NCI-H2171 treated with DMSO at 0.1 percent for 48 hours (cell line): Measurements from ENCODE around the gene TAF5L.
"Not testable (repeated sequence)": the region's sequence is repeated elsewhere in the genome, so short reads cannot be mapped to it uniquely, and the experiment has no call there.

Experiments
- DNase-seq: peaks from one replicate; lab custom pipeline; 2025; lab: John Stamatoyannopoulos, UW

TAF5L gene

DNA sequence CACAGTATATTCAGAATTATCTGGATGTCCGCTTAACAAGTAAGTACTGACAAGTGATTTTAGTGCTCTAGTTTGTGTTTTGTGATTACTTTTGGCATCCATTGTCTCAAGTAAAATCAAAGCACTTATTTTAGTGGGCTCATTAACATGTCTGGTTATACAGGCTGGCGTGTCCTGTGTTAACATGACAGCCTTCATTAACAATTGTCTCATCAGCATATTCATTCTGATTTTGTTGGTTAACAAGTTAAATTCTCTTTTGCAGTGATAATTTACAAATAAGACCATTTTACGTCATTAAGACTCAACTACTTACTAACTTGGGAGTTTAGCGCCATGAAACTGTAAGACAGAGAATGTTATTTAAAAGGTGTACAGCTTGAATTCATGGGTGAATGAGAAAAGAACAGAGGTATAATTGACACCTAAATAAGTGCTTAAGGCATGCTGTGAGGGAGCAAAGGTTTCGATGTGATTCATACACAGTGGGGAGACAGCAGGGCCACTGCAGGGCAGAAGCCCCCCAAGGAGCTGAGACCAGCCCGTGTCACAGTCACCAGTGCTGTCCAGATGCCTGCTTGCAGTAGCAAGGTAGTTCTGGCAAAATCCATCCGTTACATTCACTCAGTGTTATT is 22.4 kb downstream of the TAF5L start:
- no peak for DNase-seq

DNA sequence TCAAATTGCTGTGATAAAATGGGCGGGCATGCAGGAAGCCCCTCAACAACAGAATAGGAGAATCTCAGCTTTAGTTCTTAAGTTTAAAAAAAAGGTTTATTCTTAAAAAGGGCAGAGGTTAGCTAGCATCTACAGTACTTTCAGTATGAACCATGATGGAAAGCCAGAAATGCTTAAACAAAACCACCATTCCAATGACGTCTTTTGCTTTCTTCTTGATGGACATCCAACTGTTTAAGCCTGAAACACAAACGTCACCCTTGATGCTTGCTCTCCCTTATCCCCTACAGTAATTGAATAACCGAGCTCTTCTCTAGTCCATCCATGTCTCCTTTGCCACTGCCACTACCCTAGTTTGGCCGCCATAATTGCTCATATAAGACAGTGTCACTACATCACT is 25.7 kb downstream of the TAF5L start:
- DNase-seq = no peak

DNA sequence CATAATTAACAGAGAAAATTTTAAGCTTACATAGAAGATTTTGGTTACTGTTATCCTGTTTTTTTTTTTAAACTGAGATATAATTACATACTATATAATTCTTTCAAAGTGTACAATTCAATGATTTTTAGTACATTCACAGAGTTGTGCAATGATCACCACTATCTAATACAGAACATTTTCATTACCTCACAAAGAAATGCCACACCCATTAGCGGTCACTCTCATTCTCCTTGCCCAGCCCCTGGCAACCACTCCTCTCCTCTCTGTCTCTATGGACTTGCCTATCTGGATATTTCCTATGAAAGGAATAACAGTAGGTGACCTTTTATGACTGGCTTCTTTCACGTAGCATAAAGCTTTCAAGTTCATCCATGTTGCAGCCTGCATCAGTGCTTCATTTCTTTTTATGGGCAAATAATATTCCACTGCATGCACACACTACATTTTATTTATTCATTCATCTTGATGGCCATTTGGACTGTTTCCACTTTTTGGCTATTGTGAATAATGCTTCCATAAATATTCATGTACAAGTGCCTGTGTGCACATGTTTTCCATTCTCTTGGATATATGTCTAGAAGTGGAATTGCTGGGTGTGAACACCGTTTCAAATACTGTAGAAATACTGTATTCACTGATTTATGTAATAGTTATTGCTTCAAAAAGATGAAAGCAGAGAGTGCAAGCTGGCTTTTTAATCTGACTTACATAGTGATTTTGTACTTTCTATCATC is 26.5 kb downstream of the TAF5L start:
- DNase-seq = no peak

DNA sequence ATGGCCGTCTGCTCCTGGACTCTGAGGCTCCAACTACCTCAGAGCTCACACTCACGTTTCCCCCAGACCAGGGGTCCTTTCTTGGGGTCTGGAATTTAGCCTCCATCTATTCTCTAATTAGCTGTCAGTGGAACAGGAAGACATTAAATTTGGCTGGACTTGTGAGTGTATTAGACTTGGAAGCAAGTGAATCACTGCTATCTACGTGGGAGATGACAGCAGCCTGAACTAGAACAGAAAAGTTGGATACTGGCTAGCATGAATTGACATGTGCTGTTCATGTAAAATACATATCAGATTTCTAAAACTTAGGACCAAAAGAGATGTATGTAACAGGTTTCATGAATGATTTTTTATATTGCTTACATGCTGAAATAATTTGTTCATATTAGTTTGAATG is 28.0 kb downstream of the TAF5L start:
- DNase-seq = no peak

DNA sequence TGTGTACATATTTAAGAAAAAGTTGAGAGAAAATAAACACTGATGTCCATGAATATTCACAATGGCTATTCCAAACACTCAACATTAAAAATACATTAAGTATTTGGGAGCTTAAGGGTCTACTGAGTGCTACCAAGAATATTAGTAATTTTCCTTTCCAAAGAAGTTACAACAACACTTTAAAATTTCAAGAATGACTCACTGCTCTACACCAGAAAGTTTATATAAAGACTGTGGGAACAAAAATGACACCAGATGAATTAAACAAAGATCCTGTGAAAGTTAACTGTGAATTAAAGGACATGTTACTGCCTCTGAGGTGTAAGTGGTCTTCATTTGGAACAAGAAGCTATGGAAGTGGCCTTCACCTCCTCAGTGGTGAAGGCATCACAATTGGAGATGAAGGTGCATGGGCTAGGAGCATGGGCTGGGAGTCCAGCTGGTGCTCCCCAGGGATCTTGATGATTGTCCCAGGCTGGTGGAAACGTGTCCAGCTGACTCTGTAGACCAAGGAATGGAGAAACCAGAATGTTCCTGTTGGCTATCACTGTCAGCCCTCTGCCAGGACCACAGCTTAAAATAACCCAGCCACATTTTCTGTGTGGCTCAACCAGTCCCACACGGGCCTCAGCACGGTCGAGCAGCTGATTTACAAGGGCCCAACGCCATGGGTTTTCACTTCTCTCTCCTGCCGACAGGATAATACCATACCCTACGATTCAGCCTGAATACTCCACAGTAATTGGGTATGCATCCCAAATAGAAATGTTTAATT is 28.8 kb downstream of the TAF5L start:
- no peak for DNase-seq

DNA sequence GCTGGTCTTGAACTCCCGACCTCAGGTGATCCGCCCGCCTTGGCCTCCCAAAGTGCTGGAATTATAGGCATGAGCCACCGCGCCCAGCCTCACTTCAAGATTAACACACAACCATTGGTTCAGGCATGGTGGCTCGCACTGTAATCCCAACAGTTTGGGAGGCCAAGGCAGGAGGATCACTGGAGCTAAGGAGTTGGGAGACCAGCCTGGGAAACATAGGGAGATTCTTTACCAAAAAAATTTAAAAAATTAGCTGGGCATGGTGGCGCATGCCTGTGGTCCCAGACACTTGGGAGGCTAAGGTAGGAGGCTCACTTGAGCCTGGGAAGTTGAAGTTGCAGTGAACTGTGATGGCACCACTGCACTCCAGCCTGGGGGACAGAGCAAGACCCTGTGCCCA is 30.0 kb downstream of the TAF5L start:
- not testable (repeated sequence) for DNase-seq

DNA sequence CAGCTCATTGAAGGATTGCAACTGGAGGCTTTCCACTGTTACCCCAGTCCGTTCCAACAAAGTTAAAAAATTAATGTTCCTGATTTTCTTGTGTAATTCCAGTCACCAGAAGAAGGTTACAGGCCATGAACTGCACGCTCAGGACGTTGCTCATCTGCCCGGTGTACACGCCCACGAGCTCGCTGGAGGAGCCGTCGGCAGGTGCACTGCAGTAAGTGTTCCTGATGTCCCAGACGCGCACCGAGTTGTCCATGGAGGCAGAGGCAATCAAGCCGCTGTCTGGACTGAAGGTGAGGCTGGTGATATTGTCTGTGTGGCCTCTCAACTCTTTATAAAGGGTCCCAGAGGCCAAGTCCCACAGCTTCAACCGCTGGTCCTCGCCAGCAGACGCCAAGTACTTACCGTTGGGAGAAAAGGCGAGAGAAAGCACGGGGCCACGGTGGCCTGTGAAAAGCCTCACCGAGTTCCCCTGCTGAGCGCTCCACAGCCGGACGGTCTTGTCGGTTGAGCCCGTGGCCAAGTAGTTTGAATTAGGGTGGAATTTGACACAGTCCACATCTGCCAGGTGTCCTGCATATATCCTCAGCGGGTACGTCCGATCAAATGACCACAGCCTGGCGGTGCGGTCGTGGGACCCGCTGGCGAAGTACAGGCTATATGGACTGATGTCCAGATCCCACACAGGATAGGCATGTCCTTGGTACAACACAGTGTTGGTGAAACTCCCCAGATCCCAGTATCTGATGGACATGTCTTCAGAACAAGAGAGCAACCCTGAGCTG is 31.5 kb downstream of the TAF5L start:
- DNase-seq = no peak

DNA sequence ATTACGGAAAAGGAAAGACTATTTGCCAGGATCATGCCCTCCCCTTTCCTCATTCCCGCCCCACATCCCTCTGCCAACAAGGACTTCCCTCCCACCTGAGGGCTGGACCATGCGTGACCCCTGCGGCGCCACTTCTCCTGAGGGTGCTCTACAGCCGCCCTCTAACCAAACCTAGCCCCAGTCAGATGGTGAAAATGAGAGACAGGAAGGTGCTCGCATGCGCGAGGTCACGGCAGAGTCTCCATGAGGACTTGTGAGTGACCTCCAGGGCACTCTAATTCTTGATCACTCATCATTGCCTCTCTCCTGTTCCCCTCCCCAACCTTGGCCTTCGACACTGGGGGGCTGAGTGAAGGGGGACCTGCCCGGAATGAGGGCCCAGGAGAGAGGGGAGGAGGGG is 32.1 kb downstream of the TAF5L start:
- DNase-seq = no peak

DNA sequence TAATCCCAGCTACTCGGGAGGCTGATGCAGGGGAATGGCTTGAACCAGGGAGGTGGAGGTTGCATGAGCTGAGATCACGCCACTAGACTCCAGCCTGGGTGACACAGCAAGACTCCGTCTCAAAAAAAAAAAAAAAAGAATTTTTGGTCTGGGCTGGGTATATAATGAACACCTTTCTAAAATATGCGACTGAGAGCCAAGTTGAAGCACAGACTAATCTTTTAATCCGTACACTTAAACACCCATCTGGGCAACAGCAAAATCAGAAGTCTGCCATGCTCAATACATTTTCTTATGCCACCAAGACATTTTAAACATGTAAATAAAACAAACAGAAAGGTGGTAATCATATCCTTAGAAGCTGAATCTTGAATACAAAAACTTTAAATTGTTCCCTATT is 35.8 kb downstream of the TAF5L start:
- DNase-seq = no peak

DNA sequence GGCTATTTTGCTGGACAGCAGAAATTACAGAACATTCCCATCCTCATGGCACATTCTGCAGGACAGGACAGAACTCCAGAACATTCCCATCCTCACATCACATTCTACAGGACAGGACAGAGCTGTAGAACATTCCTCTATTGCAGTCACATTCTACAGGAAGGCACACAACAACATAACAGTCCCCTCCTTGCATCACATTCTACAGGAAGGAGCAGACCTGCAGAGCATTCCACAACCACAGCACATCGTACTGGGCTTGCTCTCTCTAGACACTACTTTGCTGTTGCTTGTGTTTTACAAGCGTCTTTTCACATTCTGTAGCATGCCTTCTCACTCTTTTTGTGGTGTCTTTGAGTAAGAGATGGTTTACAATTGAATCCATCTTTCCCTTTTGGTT is 40.6 kb downstream of the TAF5L start:
- no peak for DNase-seq

DNA sequence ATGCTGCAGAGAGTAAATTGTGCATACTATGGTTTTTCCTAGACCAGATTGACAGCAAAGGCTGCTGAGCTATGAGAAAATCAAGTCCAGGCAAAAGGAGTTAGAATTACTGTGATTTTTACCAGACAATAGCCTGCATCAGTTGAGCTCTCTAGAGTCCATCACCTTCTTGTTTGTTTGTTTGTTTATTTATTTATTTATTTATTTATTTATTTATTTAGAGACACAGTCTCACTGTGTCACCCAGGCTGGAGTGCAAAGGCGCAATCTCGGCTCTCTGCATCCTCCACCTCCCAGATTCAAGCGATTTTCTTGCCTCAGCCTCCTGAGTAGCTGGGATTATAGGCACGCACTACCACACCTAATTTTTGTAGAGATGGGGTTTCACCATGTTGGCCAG is 43.2 kb downstream of the TAF5L start:
- DNase-seq = no peak

DNA sequence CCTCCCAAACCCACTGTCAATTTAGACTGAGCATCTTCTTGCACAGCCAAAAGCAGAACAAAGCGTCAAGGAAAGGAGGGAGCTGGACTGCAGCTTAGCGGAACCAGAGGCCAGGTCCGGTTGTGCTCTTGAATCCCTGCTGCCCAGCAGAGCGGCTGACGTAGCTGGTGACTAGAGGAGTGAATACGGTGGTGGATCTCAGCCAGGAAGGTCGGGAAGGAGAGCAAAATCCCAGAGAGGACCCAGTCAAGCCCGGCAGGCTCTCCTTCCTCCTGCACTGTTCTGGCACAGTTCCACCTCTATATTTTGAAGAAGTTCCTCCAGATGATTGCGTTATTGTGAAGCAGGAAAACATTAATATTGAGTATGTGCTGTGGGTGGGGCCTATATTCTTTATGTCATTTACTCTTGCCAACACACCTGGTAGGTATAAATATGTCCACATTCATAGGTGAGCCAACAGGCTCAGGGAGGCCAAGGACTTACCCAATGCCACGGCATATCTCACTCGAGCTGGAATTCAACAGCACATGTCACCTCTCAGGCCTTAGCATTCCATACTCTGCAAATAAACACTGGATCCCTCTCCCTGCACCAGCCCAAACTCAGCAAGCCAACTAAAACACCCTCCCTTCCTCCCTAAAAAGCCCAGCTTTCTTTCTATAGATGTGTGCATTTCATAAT is 43.8 kb downstream of the TAF5L start:
- no peak for DNase-seq

DNA sequence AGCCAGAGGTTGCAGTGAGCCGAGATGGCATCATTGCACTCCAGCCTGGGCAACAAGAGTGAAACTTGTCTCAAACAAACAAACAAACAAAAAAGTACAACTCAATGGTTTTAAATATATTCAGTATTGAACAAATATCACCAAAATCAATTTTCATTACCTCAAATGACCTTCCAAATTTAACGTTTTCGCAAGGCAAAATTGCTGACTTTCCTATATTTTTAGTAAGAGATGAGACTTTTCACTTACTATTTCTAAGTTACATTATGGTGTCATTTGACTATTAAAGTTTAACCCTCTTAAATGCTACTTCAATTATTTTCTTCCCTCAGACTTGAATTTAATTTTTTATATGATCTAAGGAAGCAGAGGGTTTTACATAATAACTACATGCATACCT is 44.4 kb downstream of the TAF5L start:
- DNase-seq = no peak

DNA sequence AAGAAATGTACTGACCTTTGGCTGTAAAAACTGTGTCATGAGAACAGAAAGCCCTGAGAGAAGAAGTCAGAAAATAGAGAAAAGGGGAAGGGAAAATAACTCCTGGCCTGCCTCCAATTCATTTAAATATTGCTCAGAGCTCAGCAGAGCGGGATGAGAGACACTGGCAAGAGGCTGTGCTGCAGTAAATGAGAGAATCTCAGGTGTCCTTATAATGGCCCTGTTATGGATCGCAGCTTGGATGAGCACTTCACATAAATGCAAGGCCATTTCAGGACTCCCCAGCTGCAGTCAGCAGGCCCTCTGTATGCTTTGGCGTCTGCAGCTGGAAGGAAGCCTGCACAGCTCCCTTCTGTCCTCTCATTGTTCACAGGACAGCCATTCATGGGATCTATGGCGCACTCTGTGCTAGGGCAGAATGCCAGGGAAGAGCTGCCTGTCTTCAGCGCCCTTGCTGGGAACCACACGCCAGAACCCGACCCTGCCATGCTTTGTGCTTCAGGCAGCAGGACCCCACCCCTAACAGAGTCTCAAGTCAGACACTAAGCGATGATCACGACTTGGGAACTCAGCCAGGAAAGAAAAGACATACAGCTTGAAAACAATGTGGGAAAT is 46.8 kb downstream of the TAF5L start:
- DNase-seq = peak; percentile 87

DNA sequence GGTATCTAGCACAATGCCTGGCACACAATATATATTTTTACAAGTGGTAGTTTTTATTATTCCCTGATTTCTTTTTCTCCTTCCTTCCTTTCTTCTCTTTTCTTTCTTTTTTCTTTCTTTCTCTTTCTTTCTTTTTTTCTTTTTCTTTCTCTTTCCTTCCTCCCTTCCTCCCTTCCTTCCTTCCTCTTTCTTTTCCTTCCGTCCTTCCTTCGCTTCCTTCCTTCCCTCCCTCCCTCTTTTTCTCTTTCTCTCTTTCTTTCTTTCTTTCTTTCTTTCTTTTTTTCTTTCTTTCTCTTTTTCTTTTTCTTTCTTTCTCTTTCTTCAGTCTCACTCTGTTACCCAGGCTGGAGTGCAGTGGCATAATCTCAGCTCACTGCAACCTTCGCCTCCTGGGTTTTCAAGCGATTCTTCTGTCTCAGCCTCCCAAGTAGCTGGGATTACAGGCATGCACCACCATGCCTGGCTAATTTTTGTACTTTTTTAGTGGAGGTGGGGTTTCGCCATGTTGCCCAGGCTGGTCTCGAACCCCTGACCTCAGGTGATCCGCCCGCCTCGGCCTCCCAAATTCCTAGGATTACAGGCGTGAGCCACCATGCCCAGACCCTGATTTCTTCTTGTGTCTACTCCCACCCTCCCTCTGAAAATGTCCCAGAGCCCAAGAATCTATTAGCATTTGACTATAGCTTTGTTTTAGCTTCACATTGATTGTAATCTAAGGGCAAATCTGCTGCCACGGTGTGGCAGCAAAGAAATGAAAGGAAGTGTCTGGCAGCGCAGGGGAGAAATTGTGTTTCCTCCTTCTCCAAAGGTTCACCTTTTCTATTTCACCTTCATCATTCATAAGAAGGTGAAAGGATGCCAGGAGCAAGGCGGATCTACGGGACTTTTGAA is 47.5 kb downstream of the TAF5L start:
- no peak for DNase-seq

DNA sequence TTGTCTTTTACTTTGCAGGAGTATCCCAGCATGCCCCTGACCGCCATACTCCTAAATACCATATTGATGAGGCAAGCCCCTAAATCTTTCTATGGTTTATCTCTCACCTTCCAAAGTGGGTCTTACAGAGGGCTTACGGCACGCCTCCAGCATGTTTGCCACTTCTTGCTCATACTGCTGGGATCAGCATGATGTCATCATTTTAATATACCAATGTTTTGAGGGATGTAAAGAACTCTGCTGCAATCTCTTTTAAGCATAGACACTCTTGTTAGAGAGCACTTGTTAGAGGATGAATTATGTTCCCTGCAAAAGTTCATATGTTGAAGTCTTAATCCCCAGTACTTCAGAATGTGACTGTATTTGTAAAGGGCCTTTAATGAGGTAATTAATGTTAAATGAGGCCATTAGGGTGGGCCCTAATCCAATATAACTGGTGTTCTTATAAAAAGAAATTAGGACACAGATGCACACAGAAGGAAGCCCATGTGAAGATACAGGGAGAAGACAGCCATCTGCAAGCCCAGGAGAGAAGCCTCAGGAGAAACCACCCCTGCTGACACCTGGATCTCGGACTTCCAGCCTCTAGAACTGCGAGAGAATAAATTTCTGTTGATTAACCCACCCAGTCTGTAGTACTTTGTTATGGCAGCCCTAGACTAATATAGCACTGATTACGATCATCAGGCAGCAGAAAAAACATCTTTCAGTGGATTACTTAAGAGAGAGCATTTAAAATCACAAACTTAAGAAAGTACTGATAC is 51.1 kb downstream of the TAF5L start:
- no peak for DNase-seq

DNA sequence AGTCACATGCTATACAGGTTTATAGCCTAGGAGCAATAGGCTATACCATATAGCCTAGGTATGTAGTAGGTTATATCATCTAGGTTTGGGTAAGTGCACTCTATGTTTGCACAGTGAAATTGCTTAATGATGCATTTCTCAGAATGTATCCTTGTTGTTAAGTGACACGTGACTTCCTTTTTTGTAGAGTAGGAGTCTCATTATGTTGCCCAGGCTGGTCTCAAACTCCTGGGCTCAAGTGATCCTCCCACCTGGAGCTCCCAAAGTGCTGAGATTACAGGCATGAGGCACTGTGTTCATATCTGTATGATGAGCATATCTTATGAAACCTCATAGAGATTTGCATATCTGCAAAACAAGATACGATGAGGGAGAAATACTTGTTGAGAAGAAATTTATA is 53.6 kb downstream of the TAF5L start:
- DNase-seq = peak; percentile 87

DNA sequence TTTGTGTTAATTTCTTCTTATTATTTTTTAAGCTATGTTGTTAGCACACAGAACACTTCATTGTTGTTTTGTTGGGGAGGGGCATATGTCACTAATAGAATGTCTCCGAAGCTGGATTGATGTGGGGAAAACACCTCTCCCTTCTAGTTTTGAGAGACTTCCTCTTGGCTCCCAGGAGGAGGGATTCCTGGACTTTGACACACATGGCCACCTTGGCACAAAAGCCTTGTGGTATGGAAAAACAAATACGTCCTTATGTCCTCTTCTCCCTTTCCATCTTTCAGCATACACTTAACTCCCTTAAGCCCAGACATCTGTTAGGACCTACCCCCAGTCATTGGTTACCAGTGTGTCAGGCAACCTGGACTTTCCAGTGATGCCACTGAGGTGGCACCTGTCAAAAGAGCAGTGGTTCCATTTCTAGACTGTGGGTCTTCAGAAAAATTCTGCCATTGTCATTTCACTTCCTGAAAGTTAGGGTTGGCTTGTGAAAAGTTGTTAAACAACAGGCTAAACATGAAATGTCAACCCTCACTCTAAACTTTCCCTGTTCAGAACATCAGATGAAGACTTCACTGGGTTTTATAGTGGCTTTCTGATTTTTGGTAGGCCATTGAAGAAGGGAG is 54.9 kb downstream of the TAF5L start:
- no peak for DNase-seq

DNA sequence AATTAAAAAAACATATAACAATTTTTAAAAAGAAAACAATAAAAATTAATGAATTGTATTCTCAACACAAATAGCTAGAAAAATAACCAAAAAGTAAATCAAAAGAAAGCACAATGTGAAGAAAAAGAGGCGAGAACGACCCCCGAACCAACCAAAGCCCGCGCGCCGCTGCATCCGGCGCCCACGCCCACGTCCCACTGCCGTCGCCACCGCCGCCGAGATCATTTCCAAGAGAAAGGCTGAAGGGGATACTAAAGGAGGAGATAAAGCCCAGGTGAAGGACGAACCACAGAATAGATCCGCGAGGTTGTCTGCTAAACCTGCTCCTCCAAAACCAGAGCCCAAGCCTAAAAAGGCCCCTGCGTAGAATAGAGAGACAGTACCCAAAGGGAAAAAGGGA is 55.6 kb downstream of the TAF5L start:
- no peak for DNase-seq
